ENCODE measurements around the gene DNALI1.

The DNALI1 gene

DNA sequence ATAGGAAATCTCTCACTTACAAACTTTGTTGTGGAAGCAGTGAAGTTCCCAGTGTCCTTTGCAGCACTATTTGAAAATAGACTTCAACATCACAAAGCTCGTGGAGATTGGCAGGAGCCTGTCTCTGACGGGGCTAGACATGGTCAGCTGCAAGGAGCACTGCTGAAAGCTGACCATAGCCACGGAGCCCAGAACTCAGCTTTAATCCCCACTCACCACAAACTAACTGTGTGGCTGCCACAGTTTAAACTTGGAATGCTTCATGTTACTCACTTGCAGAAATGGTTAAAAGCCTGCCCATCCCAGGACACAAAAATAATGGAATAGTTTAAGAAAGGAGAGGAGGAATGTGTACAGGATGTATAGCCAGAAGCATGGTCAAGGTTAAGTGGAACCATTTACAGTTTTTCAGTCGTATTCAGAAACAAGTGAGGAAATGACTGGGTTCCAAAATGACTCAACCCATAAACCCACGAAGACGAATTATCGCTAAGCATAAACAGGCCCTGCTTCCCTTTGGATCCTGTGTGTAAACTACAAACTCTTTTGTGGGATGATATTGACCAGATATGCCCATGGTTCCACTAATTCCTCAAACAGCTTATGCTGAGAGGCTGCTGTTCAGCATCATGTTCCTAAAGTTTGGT is 18.2 kb downstream of the DNALI1 start:
- peaks cover 41 to 94% of the 10 kb centered on the region in 2 experiments for H3K36me3 ChIP-seq (ENCODE audit: control insufficient read depth in 2 of 2, insufficient read depth in 1 of 2, low read length in 2 of 2)
- no peaks in the 10 kb centered on the region for H3K9me3 ChIP-seq (ENCODE audit: control insufficient read depth, insufficient read depth, low read depth, low read length)
- H3K27ac ChIP-seq (ENCODE audit: extremely low read depth, low read depth, low read length), result no peak overlapping the region
- ChIA-PET POLR2A (no interaction called here), CTCF (interaction anchor here (0.5 to 1.1 kb wide), 2 partner anchors 10 to 69 kb away, joined by 3 read pairs; no protein-coding TSS in a partner anchor)
- H3K4me3 ChIP-seq (ENCODE audit: low read depth, low read length), result no peak overlapping the region
- no peaks in the 10 kb centered on the region for H3K4me1 ChIP-seq (ENCODE audit: control insufficient read depth, insufficient read depth, low read length)
- TF ChIP-seq BCL11A (tag by site-specific recombination; IDR thresholded peaks at IDR 0.05; ENCODE audit: low read depth), result no peak
- TF ChIP-seq ZBTB20 (tag by site-specific recombination; IDR thresholded peaks at IDR 0.05), result no peak
- no peak for TF ChIP-seq ZNF23 (tag by site-specific recombination; IDR thresholded peaks at IDR 0.05; ENCODE audit: borderline replicate concordance)
- no peak for TF ChIP-seq OVOL3 (tag by site-specific recombination; IDR thresholded peaks at IDR 0.05)
- TF ChIP-seq, protein P1, sequence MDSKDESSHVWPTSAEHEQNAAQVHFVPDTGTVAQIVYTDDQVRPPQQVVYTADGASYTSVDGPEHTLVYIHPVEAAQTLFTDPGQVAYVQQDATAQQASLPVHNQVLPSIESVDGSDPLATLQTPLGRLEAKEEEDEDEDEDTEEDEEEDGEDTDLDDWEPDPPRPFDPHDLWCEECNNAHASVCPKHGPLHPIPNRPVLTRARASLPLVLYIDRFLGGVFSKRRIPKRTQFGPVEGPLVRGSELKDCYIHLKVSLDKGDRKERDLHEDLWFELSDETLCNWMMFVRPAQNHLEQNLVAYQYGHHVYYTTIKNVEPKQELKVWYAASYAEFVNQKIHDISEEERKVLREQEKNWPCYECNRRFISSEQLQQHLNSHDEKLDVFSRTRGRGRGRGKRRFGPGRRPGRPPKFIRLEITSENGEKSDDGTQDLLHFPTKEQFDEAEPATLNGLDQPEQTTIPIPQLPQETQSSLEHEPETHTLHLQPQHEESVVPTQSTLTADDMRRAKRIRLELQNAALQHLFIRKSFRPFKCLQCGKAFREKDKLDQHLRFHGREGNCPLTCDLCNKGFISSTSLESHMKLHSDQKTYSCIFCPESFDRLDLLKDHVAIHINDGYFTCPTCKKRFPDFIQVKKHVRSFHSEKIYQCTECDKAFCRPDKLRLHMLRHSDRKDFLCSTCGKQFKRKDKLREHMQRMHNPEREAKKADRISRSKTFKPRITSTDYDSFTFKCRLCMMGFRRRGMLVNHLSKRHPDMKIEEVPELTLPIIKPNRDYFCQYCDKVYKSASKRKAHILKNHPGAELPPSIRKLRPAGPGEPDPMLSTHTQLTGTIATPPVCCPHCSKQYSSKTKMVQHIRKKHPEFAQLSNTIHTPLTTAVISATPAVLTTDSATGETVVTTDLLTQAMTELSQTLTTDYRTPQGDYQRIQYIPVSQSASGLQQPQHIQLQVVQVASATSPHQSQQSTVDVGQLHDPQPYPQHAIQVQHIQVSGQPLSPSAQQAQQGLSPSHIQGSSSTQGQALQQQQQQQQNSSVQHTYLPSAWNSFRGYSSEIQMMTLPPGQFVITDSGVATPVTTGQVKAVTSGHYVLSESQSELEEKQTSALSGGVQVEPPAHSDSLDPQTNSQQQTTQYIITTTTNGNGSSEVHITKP (tag by site-specific recombination; IDR thresholded peaks at IDR 0.05), result no peak
- no peak for TF ChIP-seq ZBTB1 (tag by site-specific recombination; IDR thresholded peaks at IDR 0.05)
- TF ChIP-seq, protein P2, sequence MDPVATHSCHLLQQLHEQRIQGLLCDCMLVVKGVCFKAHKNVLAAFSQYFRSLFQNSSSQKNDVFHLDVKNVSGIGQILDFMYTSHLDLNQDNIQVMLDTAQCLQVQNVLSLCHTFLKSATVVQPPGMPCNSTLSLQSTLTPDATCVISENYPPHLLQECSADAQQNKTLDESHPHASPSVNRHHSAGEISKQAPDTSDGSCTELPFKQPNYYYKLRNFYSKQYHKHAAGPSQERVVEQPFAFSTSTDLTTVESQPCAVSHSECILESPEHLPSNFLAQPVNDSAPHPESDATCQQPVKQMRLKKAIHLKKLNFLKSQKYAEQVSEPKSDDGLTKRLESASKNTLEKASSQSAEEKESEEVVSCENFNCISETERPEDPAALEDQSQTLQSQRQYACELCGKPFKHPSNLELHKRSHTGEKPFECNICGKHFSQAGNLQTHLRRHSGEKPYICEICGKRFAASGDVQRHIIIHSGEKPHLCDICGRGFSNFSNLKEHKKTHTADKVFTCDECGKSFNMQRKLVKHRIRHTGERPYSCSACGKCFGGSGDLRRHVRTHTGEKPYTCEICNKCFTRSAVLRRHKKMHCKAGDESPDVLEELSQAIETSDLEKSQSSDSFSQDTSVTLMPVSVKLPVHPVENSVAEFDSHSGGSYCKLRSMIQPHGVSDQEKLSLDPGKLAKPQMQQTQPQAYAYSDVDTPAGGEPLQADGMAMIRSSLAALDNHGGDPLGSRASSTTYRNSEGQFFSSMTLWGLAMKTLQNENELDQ (tag by site-specific recombination; IDR thresholded peaks at IDR 0.05; ENCODE audit: low read depth), result no peak
- TF ChIP-seq ZNF792 (tag by site-specific recombination; IDR thresholded peaks at IDR 0.05), result no peak
- no peak for TF ChIP-seq ZNF211 (tag by site-specific recombination; IDR thresholded peaks at IDR 0.05; ENCODE audit: low read depth)
- TF ChIP-seq, protein P3, sequence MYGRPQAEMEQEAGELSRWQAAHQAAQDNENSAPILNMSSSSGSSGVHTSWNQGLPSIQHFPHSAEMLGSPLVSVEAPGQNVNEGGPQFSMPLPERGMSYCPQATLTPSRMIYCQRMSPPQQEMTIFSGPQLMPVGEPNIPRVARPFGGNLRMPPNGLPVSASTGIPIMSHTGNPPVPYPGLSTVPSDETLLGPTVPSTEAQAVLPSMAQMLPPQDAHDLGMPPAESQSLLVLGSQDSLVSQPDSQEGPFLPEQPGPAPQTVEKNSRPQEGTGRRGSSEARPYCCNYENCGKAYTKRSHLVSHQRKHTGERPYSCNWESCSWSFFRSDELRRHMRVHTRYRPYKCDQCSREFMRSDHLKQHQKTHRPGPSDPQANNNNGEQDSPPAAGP (tag by site-specific recombination; IDR thresholded peaks at IDR 0.05), result no peak
- TF ChIP-seq YY1 (tag by site-specific recombination; IDR thresholded peaks at IDR 0.05), result no peak
- TF ChIP-seq, protein P4, sequence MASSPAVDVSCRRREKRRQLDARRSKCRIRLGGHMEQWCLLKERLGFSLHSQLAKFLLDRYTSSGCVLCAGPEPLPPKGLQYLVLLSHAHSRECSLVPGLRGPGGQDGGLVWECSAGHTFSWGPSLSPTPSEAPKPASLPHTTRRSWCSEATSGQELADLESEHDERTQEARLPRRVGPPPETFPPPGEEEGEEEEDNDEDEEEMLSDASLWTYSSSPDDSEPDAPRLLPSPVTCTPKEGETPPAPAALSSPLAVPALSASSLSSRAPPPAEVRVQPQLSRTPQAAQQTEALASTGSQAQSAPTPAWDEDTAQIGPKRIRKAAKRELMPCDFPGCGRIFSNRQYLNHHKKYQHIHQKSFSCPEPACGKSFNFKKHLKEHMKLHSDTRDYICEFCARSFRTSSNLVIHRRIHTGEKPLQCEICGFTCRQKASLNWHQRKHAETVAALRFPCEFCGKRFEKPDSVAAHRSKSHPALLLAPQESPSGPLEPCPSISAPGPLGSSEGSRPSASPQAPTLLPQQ (tag by site-specific recombination; IDR thresholded peaks at IDR 0.05), result no peak
- no peak for TF ChIP-seq ZNF843 (tag by site-specific recombination; IDR thresholded peaks at IDR 0.05)
- TF ChIP-seq, protein P5, sequence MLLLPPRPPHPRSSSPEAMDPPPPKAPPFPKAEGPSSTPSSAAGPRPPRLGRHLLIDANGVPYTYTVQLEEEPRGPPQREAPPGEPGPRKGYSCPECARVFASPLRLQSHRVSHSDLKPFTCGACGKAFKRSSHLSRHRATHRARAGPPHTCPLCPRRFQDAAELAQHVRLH (tag by site-specific recombination; IDR thresholded peaks at IDR 0.05), result no peak
- TF ChIP-seq, protein P6, sequence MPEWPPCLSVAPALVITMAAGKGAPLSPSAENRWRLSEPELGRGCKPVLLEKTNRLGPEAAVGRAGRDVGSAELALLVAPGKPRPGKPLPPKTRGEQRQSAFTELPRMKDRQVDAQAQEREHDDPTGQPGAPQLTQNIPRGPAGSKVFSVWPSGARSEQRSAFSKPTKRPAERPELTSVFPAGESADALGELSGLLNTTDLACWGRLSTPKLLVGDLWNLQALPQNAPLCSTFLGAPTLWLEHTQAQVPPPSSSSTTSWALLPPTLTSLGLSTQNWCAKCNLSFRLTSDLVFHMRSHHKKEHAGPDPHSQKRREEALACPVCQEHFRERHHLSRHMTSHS (tag by site-specific recombination; IDR thresholded peaks at IDR 0.05), result no peak

All from HEK293 (cell line).